IPS-11a (cell line): ENCODE data around the gene TACR2.

Experiments
- H3K4me3 ChIP-seq: one replicate; pipeline ENCODE4 v1.5.1; 2013; ENCODE audit warnings: low read depth, low read length, control low read depth

The TACR2 gene

GRCh38 chr10:69405221-69405620, 11.5 kb downstream of the TACR2 start:
- H3K4me3 ChIP-seq, result no peak overlapping the region

GRCh38 chr10:69404786-69405185, 11.9 kb downstream of the TACR2 start:
- H3K4me3 ChIP-seq, result no peak overlapping the region

- H3K4me3 ChIP-seq, result no peak overlapping the region
These were observed 13.2 kb downstream of the TACR2 start for GRCh38 chr10:69403519-69403918.

GRCh38 chr10:69403066-69403465, 13.7 kb downstream of the TACR2 start:
- no peak overlapping the region for H3K4me3 ChIP-seq

- H3K4me3 ChIP-seq, result no peak overlapping the region
These were observed 14.3 kb downstream of the TACR2 start for GRCh38 chr10:69402386-69402785.

- H3K4me3 ChIP-seq, result no peak overlapping the region
These were observed 15.3 kb downstream of the TACR2 start for GRCh38 chr10:69401416-69401815.

- H3K4me3 ChIP-seq, result no peak overlapping the region
These were observed 15.8 kb downstream of the TACR2 start for GRCh38 chr10:69400936-69401335.

- no peak overlapping the region for H3K4me3 ChIP-seq
These were observed 18.3 kb downstream of the TACR2 start for GRCh38 chr10:69398466-69398865.

GRCh38 chr10:69397972-69398371, 18.7 kb downstream of the TACR2 start:
- no peak overlapping the region for H3K4me3 ChIP-seq

GRCh38 chr10:69394020-69394419, 22.7 kb downstream of the TACR2 start:
- no peak overlapping the region for H3K4me3 ChIP-seq

- no peak overlapping the region for H3K4me3 ChIP-seq
These were observed 24.2 kb downstream of the TACR2 start for GRCh38 chr10:69392481-69393000.

- no peak overlapping the region for H3K4me3 ChIP-seq
These were observed 25.6 kb downstream of the TACR2 start for GRCh38 chr10:69391158-69391557.

- H3K4me3 ChIP-seq, result no peak overlapping the region
These were observed 26.8 kb downstream of the TACR2 start for GRCh38 chr10:69389827-69390490.

GRCh38 chr10:69388488-69388887, 28.2 kb downstream of the TACR2 start:
- H3K4me3 ChIP-seq, result no peak overlapping the region

GRCh38 chr10:69387500-69387899, 29.2 kb downstream of the TACR2 start:
- H3K4me3 ChIP-seq, result no peak overlapping the region

GRCh38 chr10:69385454-69386350, 31.0 kb downstream of the TACR2 start:
- H3K4me3 ChIP-seq, result no peak overlapping the region

GRCh38 chr10:69384320-69384719, 32.4 kb downstream of the TACR2 start:
- H3K4me3 ChIP-seq, result no peak overlapping the region

- H3K4me3 ChIP-seq, result no peak overlapping the region
These were observed 33.2 kb downstream of the TACR2 start for GRCh38 chr10:69383558-69383957.

GRCh38 chr10:69382382-69383117, 34.2 kb downstream of the TACR2 start:
- no peak overlapping the region for H3K4me3 ChIP-seq

GRCh38 chr10:69379800-69380199, 36.9 kb downstream of the TACR2 start:
- no peak overlapping the region for H3K4me3 ChIP-seq

- no peak overlapping the region for H3K4me3 ChIP-seq
These were observed 38.8 kb downstream of the TACR2 start for GRCh38 chr10:69377933-69378332.
